ENCODE data around the gene SHROOM3.

DNA sequence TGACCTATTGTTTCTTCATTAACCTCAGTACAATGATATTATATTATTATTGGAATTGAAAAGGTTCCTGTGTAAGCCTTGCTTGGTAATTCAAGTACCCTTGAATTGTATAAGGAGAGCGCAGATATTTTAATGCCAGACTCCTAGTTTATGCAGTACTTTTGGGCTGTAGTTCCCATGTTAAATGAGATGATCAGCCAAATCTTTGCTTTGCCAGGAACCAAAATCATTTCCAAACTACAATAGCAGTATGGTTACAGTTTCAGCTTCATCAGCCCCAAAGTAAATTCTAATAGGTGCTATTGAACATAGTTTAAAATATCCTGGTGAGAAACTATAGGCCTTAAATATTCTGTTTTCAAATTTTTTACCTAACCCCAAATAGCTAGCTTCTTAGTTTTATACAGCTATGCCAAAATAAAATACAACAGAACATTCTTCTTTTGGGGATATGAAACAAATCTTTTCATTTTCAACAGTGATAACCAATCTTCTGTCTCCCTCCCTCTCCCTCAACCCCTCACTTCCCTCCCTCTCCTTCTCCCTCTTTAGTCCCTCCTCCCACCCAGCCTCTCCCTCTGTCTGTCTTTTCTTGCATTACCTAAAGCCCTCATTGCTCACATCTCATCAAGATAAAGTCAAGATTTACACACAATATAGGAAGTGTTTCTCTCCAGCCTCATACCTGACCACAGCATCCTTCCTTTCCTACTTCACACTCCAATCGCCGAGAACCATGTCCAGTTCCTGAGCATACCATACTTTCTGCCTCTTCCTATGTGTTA is 190.1 kb downstream of the SHROOM3 start:
- no peak for TF ChIP-seq TAF1 (IDR thresholded peaks at IDR 0.05; ENCODE audit: borderline replicate concordance, insufficient read depth, low read length)
- TF ChIP-seq POLR2AphosphoS5 (IDR thresholded peaks at IDR 0.05; ENCODE audit: low read depth, low read length): no peak
- TF ChIP-seq, protein P1, sequence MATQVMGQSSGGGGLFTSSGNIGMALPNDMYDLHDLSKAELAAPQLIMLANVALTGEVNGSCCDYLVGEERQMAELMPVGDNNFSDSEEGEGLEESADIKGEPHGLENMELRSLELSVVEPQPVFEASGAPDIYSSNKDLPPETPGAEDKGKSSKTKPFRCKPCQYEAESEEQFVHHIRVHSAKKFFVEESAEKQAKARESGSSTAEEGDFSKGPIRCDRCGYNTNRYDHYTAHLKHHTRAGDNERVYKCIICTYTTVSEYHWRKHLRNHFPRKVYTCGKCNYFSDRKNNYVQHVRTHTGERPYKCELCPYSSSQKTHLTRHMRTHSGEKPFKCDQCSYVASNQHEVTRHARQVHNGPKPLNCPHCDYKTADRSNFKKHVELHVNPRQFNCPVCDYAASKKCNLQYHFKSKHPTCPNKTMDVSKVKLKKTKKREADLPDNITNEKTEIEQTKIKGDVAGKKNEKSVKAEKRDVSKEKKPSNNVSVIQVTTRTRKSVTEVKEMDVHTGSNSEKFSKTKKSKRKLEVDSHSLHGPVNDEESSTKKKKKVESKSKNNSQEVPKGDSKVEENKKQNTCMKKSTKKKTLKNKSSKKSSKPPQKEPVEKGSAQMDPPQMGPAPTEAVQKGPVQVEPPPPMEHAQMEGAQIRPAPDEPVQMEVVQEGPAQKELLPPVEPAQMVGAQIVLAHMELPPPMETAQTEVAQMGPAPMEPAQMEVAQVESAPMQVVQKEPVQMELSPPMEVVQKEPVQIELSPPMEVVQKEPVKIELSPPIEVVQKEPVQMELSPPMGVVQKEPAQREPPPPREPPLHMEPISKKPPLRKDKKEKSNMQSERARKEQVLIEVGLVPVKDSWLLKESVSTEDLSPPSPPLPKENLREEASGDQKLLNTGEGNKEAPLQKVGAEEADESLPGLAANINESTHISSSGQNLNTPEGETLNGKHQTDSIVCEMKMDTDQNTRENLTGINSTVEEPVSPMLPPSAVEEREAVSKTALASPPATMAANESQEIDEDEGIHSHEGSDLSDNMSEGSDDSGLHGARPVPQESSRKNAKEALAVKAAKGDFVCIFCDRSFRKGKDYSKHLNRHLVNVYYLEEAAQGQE (IDR thresholded peaks at IDR 0.05; ENCODE audit: insufficient read depth in 1 of 2, low read depth in 2 of 2, low read length in 2 of 2): no peak
- no peak for TF ChIP-seq SIN3A (IDR thresholded peaks at IDR 0.05; ENCODE audit: borderline replicate concordance, insufficient read depth, low read length)

All from PFSK-1 (cell line).